HS-27A (cell line): Measurements from ENCODE around the gene SLC26A1.
"Not testable (repeated sequence)": the region's sequence is repeated elsewhere in the genome, so short reads cannot be mapped to it uniquely, and the experiment has no call there.

Experiments used
- DNase-seq: peaks from one replicate; pipeline ENCODE4 v3.0.0-alpha.2; 2012; ENCODE audit warnings: low read depth, missing footprints

Gene SLC26A1

GRCh38 chr4:952881-953573 lies 40.2 kb downstream of the SLC26A1 start:
- DNase-seq = no peak

- DNase-seq = no peak
Measured at GRCh38 chr4:951594-952468, 41.4 kb downstream of the SLC26A1 start.

GRCh38 chr4:951186-951585 lies 42.0 kb downstream of the SLC26A1 start:
- DNase-seq = no peak

- DNase-seq = no peak
Measured at GRCh38 chr4:950136-951020, 42.8 kb downstream of the SLC26A1 start.

- DNase-seq = no peak
Measured at GRCh38 chr4:949656-950055, 43.5 kb downstream of the SLC26A1 start.

- no peak for DNase-seq
Measured at GRCh38 chr4:948936-949300, 44.3 kb downstream of the SLC26A1 start.

- no peak for DNase-seq
Measured at GRCh38 chr4:948101-948935, 44.9 kb downstream of the SLC26A1 start.

- DNase-seq = no peak
Measured at GRCh38 chr4:947491-947971, 45.7 kb downstream of the SLC26A1 start.

GRCh38 chr4:946517-947471 lies 46.4 kb downstream of the SLC26A1 start:
- DNase-seq = no peak

- DNase-seq = no peak
Measured at GRCh38 chr4:946103-946450, 47.1 kb downstream of the SLC26A1 start.

- DNase-seq = no peak
Measured at GRCh38 chr4:945274-946102, 47.7 kb downstream of the SLC26A1 start.

GRCh38 chr4:939508-939907 lies 53.7 kb downstream of the SLC26A1 start:
- not testable (repeated sequence) for DNase-seq
